GM21390 (cell line): ENCODE measurements around the gene HMGXB3.

Experiments
- ATAC-seq: cut with Tn5 transposase; IDR thresholded peaks from one replicate; pipeline ENCODE4 v1.9.1; 2021; ENCODE audit not compliant: unreplicated experiment

HMGXB3 gene

GRCh38 chr5:149981206-149981605, 19.3 kb upstream of the HMGXB3 start:
- ATAC-seq: no peak

GRCh38 chr5:149982505-149982904, 18.0 kb upstream of the HMGXB3 start:
- ATAC-seq: no peak

- no peak for ATAC-seq
These were observed 12.4 kb upstream of the HMGXB3 start for GRCh38 chr5:149988126-149988525.

- no peak for ATAC-seq
These were observed 9.8 kb upstream of the HMGXB3 start for GRCh38 chr5:149990518-149991376.

- ATAC-seq: no peak
These were observed 7.1 kb upstream of the HMGXB3 start for GRCh38 chr5:149993471-149993870.

- ATAC-seq: no peak
These were observed 4.9 kb upstream of the HMGXB3 start for GRCh38 chr5:149995385-149996204.

- ATAC-seq: no peak
These were observed 4.2 kb upstream of the HMGXB3 start for GRCh38 chr5:149996205-149996890.

- no peak for ATAC-seq
These were observed 2.3 kb upstream of the HMGXB3 start for GRCh38 chr5:149998281-149998680.

GRCh38 chr5:149999359-149999758, 1.2 kb upstream of the HMGXB3 start:
- ATAC-seq: no peak

GRCh38 chr5:149999866-150000255, 678 bp upstream of the HMGXB3 start:
- no peak for ATAC-seq

- ATAC-seq: peak; percentile 15
These were observed 586 bp downstream of the HMGXB3 start for GRCh38 chr5:150000990-150001659.

GRCh38 chr5:150001660-150002486, 1.3 kb downstream of the HMGXB3 start:
- ATAC-seq: peak; percentile 53

- ATAC-seq: no peak
These were observed 5.8 kb downstream of the HMGXB3 start for GRCh38 chr5:150006318-150006717.

- ATAC-seq: no peak
These were observed 6.5 kb downstream of the HMGXB3 start for GRCh38 chr5:150007050-150007449.

- ATAC-seq: no peak
These were observed 9.3 kb downstream of the HMGXB3 start for GRCh38 chr5:150009671-150010387.

- no peak for ATAC-seq
These were observed 13.4 kb downstream of the HMGXB3 start for GRCh38 chr5:150013931-150014330.

GRCh38 chr5:150014456-150014855, 13.9 kb downstream of the HMGXB3 start:
- ATAC-seq: no peak

- ATAC-seq: no peak
These were observed 14.9 kb downstream of the HMGXB3 start for GRCh38 chr5:150015415-150015814.

- ATAC-seq: no peak
These were observed 16.0 kb downstream of the HMGXB3 start for GRCh38 chr5:150016537-150016936.
